OCI-LY7 (cell line): ENCODE data around the gene SKOR2. TPM values are rescaled to one million over a fixed set of nuclear protein-coding genes. Genes with fewer than 3 reads are reported as not detected.

Source experiments
- BruUV-seq: library from RNA; stranded (reverse); fragments of 400-500 nt; replicated peaks from 2 replicates; lab custom pipeline; 2021; lab: Mats Ljungman, UMichigan
- CTCF ChIA-PET: fragments of 300-600 bp; sonication (Branson Sonifier 250); formaldehyde crosslinking; loops from one replicate; lab custom pipeline; 2022; ENCODE audit warnings: antibody characterized with exemption; ENCODE audit not compliant: unreplicated experiment; lab: Charles Lee
- POLR2A ChIA-PET: fragments of 300-600 bp; sonication (Branson Sonifier 250); formaldehyde crosslinking; loops from one replicate; lab custom pipeline; 2022; ENCODE audit warnings: antibody characterized with exemption; lab: Charles Lee
- DNase-seq: peaks from one replicate; pipeline ENCODE4 v3.0.0-alpha.2; 2015; ENCODE audit warnings: low spot score
- H2AFZ ChIP-seq: fragments of 200-600 bp; sonication (generic), shearing (Covaris generic); 2 replicates; pipeline ENCODE4 v1.6.1; 2014; ENCODE audit warnings: mild to moderate bottlenecking, antibody characterized with exemption, low read length, moderate library complexity
- H3K27ac ChIP-seq: fragments of 200-600 bp; sonication (generic); 2 replicates; pipeline ENCODE4 v1.5.1; 2014; ENCODE audit warnings: mixed run types, low read depth, mild to moderate bottlenecking, moderate library complexity, low read length, inconsistent platforms; ENCODE audit not compliant: poor library complexity, severe bottlenecking
- H3K36me3 ChIP-seq: fragments of 200-600 bp; sonication (generic); 2 replicates; pipeline ENCODE4 v1.6.1; 2014; ENCODE audit warnings: mild to moderate bottlenecking, antibody characterized with exemption, low read length, moderate library complexity, mixed read lengths; ENCODE audit not compliant: insufficient read depth
- H3K4me1 ChIP-seq: fragments of 200-600 bp; sonication (generic); 2 replicates; pipeline ENCODE4 v1.5.1; 2014; ENCODE audit warnings: mild to moderate bottlenecking, low read length; ENCODE audit not compliant: insufficient read depth, poor library complexity, severe bottlenecking
- H3K4me2 ChIP-seq: fragments of 200-600 bp; sonication (generic); 2 replicates; pipeline ENCODE4 v1.6.1; 2014; ENCODE audit warnings: mild to moderate bottlenecking, low read length
- H3K4me3 ChIP-seq: fragments of 200-600 bp; sonication (generic); 2 replicates; pipeline ENCODE4 v1.5.1; 2014; ENCODE audit warnings: mild to moderate bottlenecking, low read depth, low read length; ENCODE audit not compliant: poor library complexity, severe bottlenecking
- H3K79me2 ChIP-seq: fragments of 200-600 bp; sonication (generic); 2 replicates; pipeline ENCODE4 v1.6.1; 2016; ENCODE audit warnings: low read depth, mild to moderate bottlenecking, low read length, moderate library complexity, mixed read lengths; ENCODE audit not compliant: insufficient read depth
- H3K9me2 ChIP-seq: fragments of 200-600 bp; sonication (generic); 2 replicates; pipeline ENCODE4 v1.6.1; 2016; ENCODE audit warnings: mild to moderate bottlenecking, low read length, mixed read lengths; ENCODE audit not compliant: insufficient read depth
- H3K9me3 ChIP-seq: fragments of 200-600 bp; sonication (generic); 2 replicates; pipeline ENCODE4 v1.6.1; 2014; ENCODE audit warnings: mild to moderate bottlenecking, mixed run types, low read length, mixed read lengths
- H4K20me1 ChIP-seq: fragments of 200-600 bp; sonication (generic); 2 replicates; pipeline ENCODE4 v1.6.1; 2014; ENCODE audit warnings: mild to moderate bottlenecking, antibody characterized with exemption, low read length, moderate library complexity, mixed read lengths; ENCODE audit not compliant: insufficient read depth
- EZH2phosphoT487 ChIP-seq: fragments of 200-600 bp; sonication (generic); IDR thresholded peaks from 2 replicates; pipeline ENCODE4 v1.6.1; 2018; ENCODE audit warnings: low read depth, borderline replicate concordance, mild to moderate bottlenecking, mixed run types, antibody characterized with exemption, low read length, moderate library complexity, mixed read lengths
- intact Hi-C: fragments of 100-400 bp; cut with micrococcal nuclease; formaldehyde crosslinking; loops from one replicate; pipeline ENCODE4 v1.10.0; 2022; ENCODE audit not compliant: unreplicated experiment
- total RNA-seq, 2 experiments: library from RNA; depleted of rRNA in 1 of 2; stranded (reverse); fragments of >200 nt in 1 of 2; shearing (Covaris generic) in 1 of 2; gene quantifications; 2 replicates each; pipeline ENCODE4 v1.2.3, GENCODE V29; 2014 to 2022
- TF ChIP-seq, protein P1 (sequence below): fragments of 200-600 bp; sonication (generic); conservative IDR thresholded peaks from 2 replicates; pipeline ENCODE4 v1.5.1; 2014; ENCODE audit warnings: mild to moderate bottlenecking, antibody characterized with exemption, low read length, moderate library complexity, mixed read lengths

Gene SKOR2
- total RNA-seq, 2 experiments from 2014 or later: not detected

- no peak overlapping the region for H3K4me2 ChIP-seq
- H3K9me3 ChIP-seq: no peaks in the 10 kb centered on the region
- ChIA-PET CTCF (no interaction called here), POLR2A (interaction anchor here (0.7 kb wide), 1 partner anchor 152 kb away, joined by 7 read pairs; no protein-coding TSS in a partner anchor)
- DNase-seq: no peak
- H3K4me1 ChIP-seq: no peaks in the 10 kb centered on the region
- no peak overlapping the region for H3K4me3 ChIP-seq
- intact Hi-C loops: no loop called here
- no peak overlapping the region for H3K27ac ChIP-seq
- no peaks in the 10 kb centered on the region for H4K20me1 ChIP-seq
- no TSS peak for BruUV-seq
- TF ChIP-seq EZH2phosphoT487: no peak
- TF ChIP-seq, protein P1, sequence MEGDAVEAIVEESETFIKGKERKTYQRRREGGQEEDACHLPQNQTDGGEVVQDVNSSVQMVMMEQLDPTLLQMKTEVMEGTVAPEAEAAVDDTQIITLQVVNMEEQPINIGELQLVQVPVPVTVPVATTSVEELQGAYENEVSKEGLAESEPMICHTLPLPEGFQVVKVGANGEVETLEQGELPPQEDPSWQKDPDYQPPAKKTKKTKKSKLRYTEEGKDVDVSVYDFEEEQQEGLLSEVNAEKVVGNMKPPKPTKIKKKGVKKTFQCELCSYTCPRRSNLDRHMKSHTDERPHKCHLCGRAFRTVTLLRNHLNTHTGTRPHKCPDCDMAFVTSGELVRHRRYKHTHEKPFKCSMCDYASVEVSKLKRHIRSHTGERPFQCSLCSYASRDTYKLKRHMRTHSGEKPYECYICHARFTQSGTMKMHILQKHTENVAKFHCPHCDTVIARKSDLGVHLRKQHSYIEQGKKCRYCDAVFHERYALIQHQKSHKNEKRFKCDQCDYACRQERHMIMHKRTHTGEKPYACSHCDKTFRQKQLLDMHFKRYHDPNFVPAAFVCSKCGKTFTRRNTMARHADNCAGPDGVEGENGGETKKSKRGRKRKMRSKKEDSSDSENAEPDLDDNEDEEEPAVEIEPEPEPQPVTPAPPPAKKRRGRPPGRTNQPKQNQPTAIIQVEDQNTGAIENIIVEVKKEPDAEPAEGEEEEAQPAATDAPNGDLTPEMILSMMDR: no peak
- no peaks in the 10 kb centered on the region for H3K9me2 ChIP-seq
- no peaks in the 10 kb centered on the region for H3K36me3 ChIP-seq
- H3K79me2 ChIP-seq: no peaks in the 10 kb centered on the region
- H2AFZ ChIP-seq: no peak overlapping the region
Measured at GRCh38 chr18:47288741-47289140, 37.3 kb upstream of the SKOR2 start.

DNA sequence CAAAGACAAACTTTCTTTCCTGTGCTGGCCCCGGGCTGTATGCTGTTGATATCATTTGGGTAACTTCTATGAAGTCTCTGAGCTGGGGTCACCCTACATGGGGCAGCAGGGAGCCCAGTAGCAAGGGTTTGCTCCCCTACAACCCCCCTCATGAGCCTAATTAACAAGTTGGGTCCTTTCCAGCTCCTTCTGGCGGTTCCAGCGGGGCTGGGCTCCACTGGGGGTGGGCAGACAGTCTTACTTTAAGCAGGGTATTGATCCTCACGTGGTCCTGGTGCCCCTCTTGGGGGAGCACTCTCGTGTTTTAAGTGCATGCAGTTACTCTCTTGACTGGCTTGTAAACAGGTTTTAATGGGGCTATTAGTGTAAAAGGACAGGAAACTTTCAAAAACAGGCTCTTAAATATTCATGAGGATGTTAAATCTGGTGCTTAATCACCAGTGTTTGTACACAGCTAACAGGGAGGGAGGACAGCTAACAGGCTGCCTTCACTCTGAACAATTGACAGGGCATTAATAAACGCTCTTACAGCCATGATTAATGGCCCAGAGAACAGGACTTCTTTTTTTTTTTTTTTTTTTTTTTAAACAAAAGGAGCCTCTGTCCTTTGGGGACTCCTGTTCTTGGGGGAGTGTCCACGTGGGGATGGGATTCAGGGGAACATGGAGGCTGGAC lies 36.6 kb upstream of the SKOR2 start:
- Histone ChIP-seq H3K9me2 (no peaks in the 10 kb centered on the region), H4K20me1 (no peaks in the 10 kb centered on the region), H3K9me3 (no peaks in the 10 kb centered on the region), H3K4me3 (no peak overlapping the region), H3K79me2 (no peaks in the 10 kb centered on the region), H3K4me2 (no peak overlapping the region), H3K36me3 (no peaks in the 10 kb centered on the region), H2AFZ (no peak overlapping the region), H3K4me1 (no peaks in the 10 kb centered on the region), H3K27ac (no peak overlapping the region)
- ChIA-PET CTCF (no interaction called here), POLR2A (interaction anchor here (0.7 kb wide), 1 partner anchor 153 kb away, joined by 7 read pairs; no protein-coding TSS in a partner anchor)
- intact Hi-C loops: no loop called here
- TF ChIP-seq EZH2phosphoT487: no peak
- TF ChIP-seq, protein P1: no peak
- no TSS peak for BruUV-seq
- no peak for DNase-seq

DNA sequence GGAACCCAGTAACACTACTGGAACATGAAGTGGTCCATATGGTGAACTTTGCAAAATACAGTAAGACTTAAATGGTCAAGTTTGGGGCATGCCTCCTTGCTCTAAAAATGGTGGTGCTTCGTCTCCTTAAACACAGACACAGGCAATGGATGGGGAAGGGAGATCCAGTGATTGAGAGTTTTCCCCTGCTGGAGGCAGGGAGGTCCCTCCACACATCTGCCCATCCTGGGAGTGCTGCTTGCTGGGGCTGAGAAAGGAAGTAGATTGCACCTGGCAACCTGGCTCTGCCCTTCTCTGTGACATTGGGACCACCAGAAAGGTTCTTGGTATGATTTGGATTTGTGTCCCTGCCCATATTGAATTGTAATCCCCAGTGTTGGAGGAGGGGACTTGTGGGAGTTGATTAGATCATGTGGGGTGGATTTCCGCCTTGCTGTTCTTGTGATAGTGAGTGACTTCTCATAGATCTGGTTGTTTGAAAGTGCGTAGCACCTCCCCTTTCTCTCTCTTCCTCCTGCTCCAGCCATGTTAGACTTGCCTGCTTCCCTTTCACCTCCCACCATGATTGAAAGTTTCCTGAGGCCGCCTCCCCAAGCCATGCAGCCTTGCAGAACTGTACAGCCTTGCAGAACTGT lies 35.4 kb upstream of the SKOR2 start:
- intact Hi-C loops: no loop called here
- Histone ChIP-seq H3K4me2 (no peak overlapping the region), H3K36me3 (no peaks in the 10 kb centered on the region), H3K79me2 (no peaks in the 10 kb centered on the region), H3K4me1 (no peaks in the 10 kb centered on the region), H3K9me3 (no peaks in the 10 kb centered on the region), H4K20me1 (no peaks in the 10 kb centered on the region), H3K27ac (no peak overlapping the region), H3K4me3 (no peak overlapping the region), H2AFZ (no peak overlapping the region), H3K9me2 (no peaks in the 10 kb centered on the region)
- POLR2A ChIA-PET: no interaction called here
- CTCF ChIA-PET: no interaction called here
- DNase-seq: no peak
- TF ChIP-seq EZH2phosphoT487: no peak
- TF ChIP-seq, protein P1: no peak
- no TSS peak for BruUV-seq
